ENCODE results near the gene CTNNA2. TPM values are rescaled to one million over a fixed set of nuclear protein-coding genes. Genes with fewer than 3 reads are reported as not detected.

CTNNA2 gene
- total and polyA plus RNA-seq, 9 of the 15 experiments (the other 6 are each of a cell fraction or from before 2014, with no cell fraction given): 0.03 to 0.40 (median 0.15) TPM

DNA sequence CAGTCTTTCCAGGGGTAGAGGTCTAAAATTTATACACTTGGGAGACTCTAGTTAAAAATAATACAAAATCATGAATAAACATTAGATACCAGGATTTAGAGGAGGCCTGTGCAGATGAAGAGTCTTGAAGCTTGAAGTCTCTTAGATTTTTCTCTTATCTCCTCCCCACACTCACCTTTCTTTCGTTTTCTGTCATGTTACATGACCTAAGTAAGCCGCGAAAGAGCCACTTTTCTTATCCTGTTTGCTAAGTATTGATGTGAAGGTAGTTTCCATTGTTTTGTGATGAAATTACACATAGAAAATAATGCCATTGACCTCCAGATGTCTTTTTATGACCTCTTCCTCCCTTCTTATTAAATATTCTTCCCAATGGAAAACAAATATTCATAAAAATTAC is 423.9 kb downstream of the CTNNA2 start:
- ChIA-PET POLR2A (no interaction called here), CTCF (ENCODE audit: low intra/inter-chr PET ratio) (interaction anchor here (0.5 to 0.6 kb wide), 2 partner anchors 22 to 501 kb away, joined by 3 read pairs; no protein-coding TSS in a partner anchor)
- H3K79me2 ChIP-seq (ENCODE audit: control insufficient read depth, insufficient read depth, low read length): no peaks in the 10 kb centered on the region
- no peak overlapping the region for H3K9ac ChIP-seq (ENCODE audit: insufficient read depth in 1 of 2, low read depth in 2 of 2, low read length in 2 of 2)
- H2AFZ ChIP-seq (ENCODE audit: low read depth, low read length): no peak overlapping the region
- no peak overlapping the region for H3K4me3 ChIP-seq
- no peaks in the 10 kb centered on the region for H3K4me1 ChIP-seq (replicated peaks in 1 of 2; ENCODE audit: control insufficient read depth in 2 of 2, insufficient read depth in 2 of 2, low read length in 2 of 2)
- BruUV-seq (replicated peaks): no TSS peak
- no peaks in the 10 kb centered on the region for H4K20me1 ChIP-seq (replicated peaks; ENCODE audit: control insufficient read depth, insufficient read depth, low read length)
- H3K27me3 ChIP-seq (ENCODE audit: control insufficient read depth in 2 of 2, insufficient read depth in 2 of 2, low read length in 2 of 2): no peaks in the 10 kb centered on the region
- H3K9me3 ChIP-seq (replicated peaks; ENCODE audit: control insufficient read depth, insufficient read depth, low read depth, low read length): no peaks in the 10 kb centered on the region
- ATAC-seq (no peak), DNase-seq (ENCODE audit: extremely low read depth in 1 of 4, low spot score in 3 of 4) (no peak), FAIRE-seq (no peak)
- H3K9me1 ChIP-seq (ENCODE audit: control insufficient read depth, insufficient read depth, low read length): no peaks in the 10 kb centered on the region
- WGBS (ENCODE audit: insufficient coverage, low coverage, missing lambda C conversion rate): 0% methylated on average over 3 of the region's 3 CpGs
- no peaks in the 10 kb centered on the region for H3K36me3 ChIP-seq (ENCODE audit: control insufficient read depth, insufficient read depth, low read length)
- H3K27ac ChIP-seq (ENCODE audit: extremely low read depth, low read depth, low read length): no peak overlapping the region
- no peak overlapping the region for H3K4me2 ChIP-seq (ENCODE audit: insufficient read depth, low read length)
- in situ Hi-C loops (cut with MboI): no loop called here
- intact Hi-C loops (cut with micrococcal nuclease): loop anchor here (1.0 to 10.0 kb wide), 2 partner anchors 46 to 388 kb away; no protein-coding TSS in a partner anchor
- no peak for TF ChIP-seq SPI1 (IDR thresholded peaks at IDR 0.05; ENCODE audit: borderline replicate concordance, low read depth, low read length)
- TF ChIP-seq ZC3H11A (IDR thresholded peaks at IDR 0.05; ENCODE audit: low read depth, low read length): no peak
- TF ChIP-seq, protein P1, sequence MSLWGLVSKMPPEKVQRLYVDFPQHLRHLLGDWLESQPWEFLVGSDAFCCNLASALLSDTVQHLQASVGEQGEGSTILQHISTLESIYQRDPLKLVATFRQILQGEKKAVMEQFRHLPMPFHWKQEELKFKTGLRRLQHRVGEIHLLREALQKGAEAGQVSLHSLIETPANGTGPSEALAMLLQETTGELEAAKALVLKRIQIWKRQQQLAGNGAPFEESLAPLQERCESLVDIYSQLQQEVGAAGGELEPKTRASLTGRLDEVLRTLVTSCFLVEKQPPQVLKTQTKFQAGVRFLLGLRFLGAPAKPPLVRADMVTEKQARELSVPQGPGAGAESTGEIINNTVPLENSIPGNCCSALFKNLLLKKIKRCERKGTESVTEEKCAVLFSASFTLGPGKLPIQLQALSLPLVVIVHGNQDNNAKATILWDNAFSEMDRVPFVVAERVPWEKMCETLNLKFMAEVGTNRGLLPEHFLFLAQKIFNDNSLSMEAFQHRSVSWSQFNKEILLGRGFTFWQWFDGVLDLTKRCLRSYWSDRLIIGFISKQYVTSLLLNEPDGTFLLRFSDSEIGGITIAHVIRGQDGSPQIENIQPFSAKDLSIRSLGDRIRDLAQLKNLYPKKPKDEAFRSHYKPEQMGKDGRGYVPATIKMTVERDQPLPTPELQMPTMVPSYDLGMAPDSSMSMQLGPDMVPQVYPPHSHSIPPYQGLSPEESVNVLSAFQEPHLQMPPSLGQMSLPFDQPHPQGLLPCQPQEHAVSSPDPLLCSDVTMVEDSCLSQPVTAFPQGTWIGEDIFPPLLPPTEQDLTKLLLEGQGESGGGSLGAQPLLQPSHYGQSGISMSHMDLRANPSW (CRISPR knock-in tag; IDR thresholded peaks at IDR 0.05): no peak
- TF ChIP-seq FOXJ2 (tag; IDR thresholded peaks at IDR 0.05): no peak
- no peak for TF ChIP-seq ZNF561 (CRISPR knock-in tag; conservative IDR thresholded peaks at IDR 0.05)
- no peak for TF ChIP-seq ZFP91 (CRISPR knock-in tag; IDR thresholded peaks at IDR 0.05)
- TF ChIP-seq CUX1 (CRISPR knock-in tag; IDR thresholded peaks at IDR 0.05): no peak

Data from K562 (cell line).